ENCODE data around the gene NR4A1. TPM values are rescaled to one million over a fixed set of nuclear protein-coding genes. Genes with fewer than 3 reads are reported as not detected.

NR4A1 gene
- total RNA-seq, 2 experiments from 2014 or later, result 25.3 to 29.0 TPM

GRCh38 chr12:52009081-52009751, 42.0 kb upstream of the NR4A1 start:
- intact Hi-C loops (cut with micrococcal nuclease; ENCODE audit: unreplicated experiment), result no loop called here
- no peak overlapping the region for H3K4me3 ChIP-seq (ENCODE audit: low read depth, low read length, poor library complexity, severe bottlenecking)
- no peak overlapping the region for H3K27ac ChIP-seq (ENCODE audit: low read depth, low read length, poor library complexity, severe bottlenecking)
- H3K9me2 ChIP-seq (ENCODE audit: insufficient read depth, low read length), result no peaks in the 10 kb centered on the region
- no peaks in the 10 kb centered on the region for H3K9me3 ChIP-seq (ENCODE audit: low read length)
- no peak overlapping the region for H3K4me2 ChIP-seq (ENCODE audit: low read length)
- H3K4me1 ChIP-seq (ENCODE audit: insufficient read depth, low read length, poor library complexity, severe bottlenecking), result peaks cover 25% of the 10 kb centered on the region
- ChIA-PET CTCF (ENCODE audit: unreplicated experiment) (interaction anchor here (1.2 kb wide), 1 partner anchor 11 kb away, joined by 7 read pairs; no protein-coding TSS in a partner anchor), POLR2A (no interaction called here)
- no peak overlapping the region for H2AFZ ChIP-seq (ENCODE audit: low read length)
- no TSS peak for BruUV-seq (replicated peaks)
- no peak for DNase-seq (ENCODE audit: low spot score)
- H4K20me1 ChIP-seq (ENCODE audit: insufficient read depth, low read length), result no peaks in the 10 kb centered on the region
- no peaks in the 10 kb centered on the region for H3K36me3 ChIP-seq (ENCODE audit: insufficient read depth, low read length)
- TF ChIP-seq EZH2phosphoT487 (IDR thresholded peaks at IDR 0.05; ENCODE audit: borderline replicate concordance, low read depth, low read length) (no peak), CTCF (conservative IDR thresholded peaks at IDR 0.05; ENCODE audit: low read length) (no peak)
- H3K79me2 ChIP-seq (ENCODE audit: insufficient read depth, low read depth, low read length), result no peaks in the 10 kb centered on the region

GRCh38 chr12:52010152-52010622, 41.1 kb upstream of the NR4A1 start:
- H3K27ac ChIP-seq (ENCODE audit: low read depth, low read length, poor library complexity, severe bottlenecking), result no peak overlapping the region
- no peaks in the 10 kb centered on the region for H3K9me2 ChIP-seq (ENCODE audit: insufficient read depth, low read length)
- H3K4me3 ChIP-seq (ENCODE audit: low read depth, low read length, poor library complexity, severe bottlenecking), result no peak overlapping the region
- BruUV-seq (replicated peaks), result no TSS peak
- H3K79me2 ChIP-seq (ENCODE audit: insufficient read depth, low read depth, low read length), result no peaks in the 10 kb centered on the region
- DNase-seq (ENCODE audit: low spot score), result no peak
- no peaks in the 10 kb centered on the region for H3K9me3 ChIP-seq (ENCODE audit: low read length)
- no peaks in the 10 kb centered on the region for H3K36me3 ChIP-seq (ENCODE audit: insufficient read depth, low read length)
- CTCF ChIA-PET (ENCODE audit: unreplicated experiment), result interaction anchor here (1.2 kb wide), 1 partner anchor 10 kb away, joined by 7 read pairs; no protein-coding TSS in a partner anchor
- POLR2A ChIA-PET, result no interaction called here
- H3K4me2 ChIP-seq (ENCODE audit: low read length), result no peak overlapping the region
- TF ChIP-seq EZH2phosphoT487 (IDR thresholded peaks at IDR 0.05; ENCODE audit: borderline replicate concordance, low read depth, low read length) (no peak), CTCF (conservative IDR thresholded peaks at IDR 0.05; ENCODE audit: low read length) (no peak)
- no peaks in the 10 kb centered on the region for H4K20me1 ChIP-seq (ENCODE audit: insufficient read depth, low read length)
- intact Hi-C loops (cut with micrococcal nuclease; ENCODE audit: unreplicated experiment), result no loop called here
- no peak overlapping the region for H2AFZ ChIP-seq (ENCODE audit: low read length)
- peaks cover 25% of the 10 kb centered on the region for H3K4me1 ChIP-seq (ENCODE audit: insufficient read depth, low read length, poor library complexity, severe bottlenecking)

All from OCI-LY7 (cell line).